Measurements from ENCODE around the gene ZNF492.

ZNF492 gene

GRCh38 chr19:22603518-22604440 is 30.3 kb upstream of the ZNF492 start:
- H3K4me2 ChIP-seq (ENCODE audit: low read length): no peak overlapping the region
- no peak overlapping the region for H3K9ac ChIP-seq (ENCODE audit: low read length)
- TF ChIP-seq EZH2 (IDR thresholded peaks at IDR 0.05; ENCODE audit: borderline replicate concordance, low read length) (no peak), CTCF (IDR thresholded peaks at IDR 0.05; ENCODE audit: low read length) (no peak)
- H3K79me2 ChIP-seq (ENCODE audit: insufficient read depth, low read length): no peaks in the 10 kb centered on the region
- no peaks in the 10 kb centered on the region for H3F3A ChIP-seq (ENCODE audit: insufficient read depth, low read length)
- H3K36me3 ChIP-seq (ENCODE audit: insufficient read depth, low read length): no peaks in the 10 kb centered on the region
- no peak overlapping the region for H3K27ac ChIP-seq (ENCODE audit: low read depth, low read length, poor library complexity, severe bottlenecking)
- H3K9me2 ChIP-seq (ENCODE audit: low read depth, low read length): no peaks in the 10 kb centered on the region
- H2AFZ ChIP-seq (ENCODE audit: low read length): no peak overlapping the region
- no peaks in the 10 kb centered on the region for H4K20me1 ChIP-seq (ENCODE audit: insufficient read depth, low read length)
- H3K4me1 ChIP-seq (ENCODE audit: insufficient read depth, low read length, severe bottlenecking): no peaks in the 10 kb centered on the region
- no peak overlapping the region for H3K4me3 ChIP-seq (ENCODE audit: low read depth, low read length, poor library complexity, severe bottlenecking)
- no peaks in the 10 kb centered on the region for H3K27me3 ChIP-seq (ENCODE audit: insufficient read depth, low read length)
- no peaks in the 10 kb centered on the region for H3K9me3 ChIP-seq (ENCODE audit: low read length)

GRCh38 chr19:22604571-22605274 is 29.4 kb upstream of the ZNF492 start:
- Histone ChIP-seq H3K79me2 (ENCODE audit: insufficient read depth, low read length) (no peaks in the 10 kb centered on the region), H3K4me3 (ENCODE audit: low read depth, low read length, poor library complexity, severe bottlenecking) (no peak overlapping the region), H3K27ac (ENCODE audit: low read depth, low read length, poor library complexity, severe bottlenecking) (no peak overlapping the region), H2AFZ (ENCODE audit: low read length) (no peak overlapping the region), H3K9me3 (ENCODE audit: low read length) (no peaks in the 10 kb centered on the region), H3F3A (ENCODE audit: insufficient read depth, low read length) (no peaks in the 10 kb centered on the region), H4K20me1 (ENCODE audit: insufficient read depth, low read length) (no peaks in the 10 kb centered on the region), H3K9me2 (ENCODE audit: low read depth, low read length) (no peaks in the 10 kb centered on the region), H3K9ac (ENCODE audit: low read length) (no peak overlapping the region), H3K27me3 (ENCODE audit: insufficient read depth, low read length) (no peaks in the 10 kb centered on the region), H3K4me2 (ENCODE audit: low read length) (no peak overlapping the region), H3K4me1 (ENCODE audit: insufficient read depth, low read length, severe bottlenecking) (no peaks in the 10 kb centered on the region), H3K36me3 (ENCODE audit: insufficient read depth, low read length) (no peaks in the 10 kb centered on the region)
- TF ChIP-seq CTCF (IDR thresholded peaks at IDR 0.05; ENCODE audit: low read length) (no peak), EZH2 (IDR thresholded peaks at IDR 0.05; ENCODE audit: borderline replicate concordance, low read length) (no peak)

GRCh38 chr19:22605275-22606211 is 28.6 kb upstream of the ZNF492 start:
- Histone ChIP-seq H3K4me1 (ENCODE audit: insufficient read depth, low read length, severe bottlenecking) (no peaks in the 10 kb centered on the region), H3K79me2 (ENCODE audit: insufficient read depth, low read length) (no peaks in the 10 kb centered on the region), H3K27me3 (ENCODE audit: insufficient read depth, low read length) (no peaks in the 10 kb centered on the region), H3F3A (ENCODE audit: insufficient read depth, low read length) (no peaks in the 10 kb centered on the region), H2AFZ (ENCODE audit: low read length) (no peak overlapping the region), H3K9ac (ENCODE audit: low read length) (no peak overlapping the region), H3K9me3 (ENCODE audit: low read length) (no peaks in the 10 kb centered on the region), H4K20me1 (ENCODE audit: insufficient read depth, low read length) (no peaks in the 10 kb centered on the region), H3K9me2 (ENCODE audit: low read depth, low read length) (no peaks in the 10 kb centered on the region), H3K4me2 (ENCODE audit: low read length) (no peak overlapping the region), H3K4me3 (ENCODE audit: low read depth, low read length, poor library complexity, severe bottlenecking) (no peak overlapping the region), H3K36me3 (ENCODE audit: insufficient read depth, low read length) (no peaks in the 10 kb centered on the region), H3K27ac (ENCODE audit: low read depth, low read length, poor library complexity, severe bottlenecking) (no peak overlapping the region)
- no peak for TF ChIP-seq CTCF (IDR thresholded peaks at IDR 0.05; ENCODE audit: low read length)
- TF ChIP-seq EZH2 (IDR thresholded peaks at IDR 0.05; ENCODE audit: borderline replicate concordance, low read length): no peak
